ENCODE results near the gene MT3.
"Not testable (repeated sequence)": the region's sequence is repeated elsewhere in the genome, so short reads cannot be mapped to it uniquely, and the experiment has no call there.

Gene MT3

DNA sequence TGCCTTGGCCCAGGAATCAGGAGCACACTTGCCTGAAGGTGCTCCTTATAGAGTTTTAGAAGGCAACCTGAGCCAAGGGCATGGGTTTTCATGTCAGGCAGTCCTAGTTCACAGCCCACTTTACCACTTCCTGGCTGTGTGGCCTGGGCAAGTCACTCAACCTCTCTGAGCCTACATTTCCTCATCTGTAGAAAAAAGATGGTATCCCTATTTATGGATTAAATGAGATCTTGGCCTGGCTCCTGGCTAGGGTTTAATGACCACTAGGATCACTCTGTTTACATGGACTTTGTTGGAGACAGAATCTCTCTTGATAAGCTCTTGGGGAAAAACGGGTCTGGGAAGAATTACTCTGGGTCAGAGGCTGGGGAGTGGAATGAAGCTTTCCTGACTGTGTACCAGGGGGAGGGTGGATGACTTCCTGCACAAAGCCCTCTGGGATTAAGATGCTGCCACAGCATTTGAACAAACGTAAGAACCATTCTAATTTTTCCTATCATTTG is 21.3 kb downstream of the MT3 start:
- DNase-seq, result no peak

DNA sequence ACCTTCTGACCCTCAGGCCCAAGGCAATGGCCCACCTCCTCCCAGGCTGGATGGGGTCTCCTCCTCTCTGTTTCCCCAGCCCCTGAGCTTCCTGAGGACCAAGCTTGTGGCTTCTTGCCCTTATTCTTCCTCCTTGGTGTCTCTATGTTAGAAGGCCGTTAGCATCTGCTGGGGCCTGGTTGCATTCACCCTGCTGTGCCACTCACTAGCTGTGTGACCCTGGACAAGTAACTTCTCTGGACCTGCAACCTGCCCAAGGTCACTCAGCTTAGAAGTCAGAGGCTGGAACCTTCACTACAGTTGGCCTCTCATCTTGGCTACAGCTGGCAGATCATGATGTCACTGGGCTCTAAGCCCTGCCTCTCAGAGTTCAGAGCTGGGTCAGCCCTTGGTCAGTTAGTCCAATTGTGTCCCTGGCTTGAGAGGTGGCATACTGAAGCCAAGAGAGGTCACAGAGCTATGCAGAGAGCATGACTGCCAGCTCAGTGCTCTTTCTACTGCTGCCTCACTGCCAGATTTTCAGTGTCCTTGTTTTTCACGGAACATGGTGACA is 22.0 kb downstream of the MT3 start:
- no peak for DNase-seq

DNA sequence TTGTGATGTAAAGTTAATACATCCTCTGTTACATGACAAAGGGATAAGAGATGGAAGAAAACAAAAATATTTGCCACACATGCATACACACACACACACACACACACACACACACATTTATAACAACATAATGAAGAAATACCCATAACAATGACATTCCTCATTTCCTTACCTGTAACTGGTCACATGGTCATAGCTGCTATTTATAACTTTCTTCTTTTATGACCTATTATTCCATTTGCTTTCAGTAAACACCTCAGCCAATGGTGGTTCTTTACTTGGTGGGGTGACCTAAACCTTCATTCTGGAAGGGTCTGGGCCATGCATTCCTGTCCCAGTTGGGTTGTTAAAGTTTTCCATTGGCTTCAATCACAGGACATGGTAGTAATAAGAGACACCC is 24.4 kb downstream of the MT3 start:
- no peak for DNase-seq

DNA sequence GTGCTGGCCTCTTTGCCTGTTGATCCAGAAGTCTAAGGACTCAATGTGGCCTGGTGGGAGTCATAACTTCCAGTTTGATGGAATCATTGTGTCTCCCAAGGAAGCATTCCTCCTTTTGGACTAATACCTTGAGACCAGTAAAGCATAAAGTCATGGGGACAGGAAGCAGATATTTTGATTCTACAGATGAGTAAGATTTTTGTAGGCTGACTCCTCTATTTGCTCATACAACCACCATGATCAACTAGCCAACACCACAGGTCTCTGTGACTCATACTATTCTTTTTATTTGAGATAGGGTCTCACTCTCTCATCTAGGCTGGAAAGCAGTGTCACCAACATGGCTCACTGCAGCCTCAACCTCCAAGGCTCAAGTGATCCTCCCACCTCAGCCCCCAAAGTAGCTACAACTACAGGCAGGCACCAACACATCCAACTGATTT is 25.2 kb downstream of the MT3 start:
- DNase-seq, result no peak

DNA sequence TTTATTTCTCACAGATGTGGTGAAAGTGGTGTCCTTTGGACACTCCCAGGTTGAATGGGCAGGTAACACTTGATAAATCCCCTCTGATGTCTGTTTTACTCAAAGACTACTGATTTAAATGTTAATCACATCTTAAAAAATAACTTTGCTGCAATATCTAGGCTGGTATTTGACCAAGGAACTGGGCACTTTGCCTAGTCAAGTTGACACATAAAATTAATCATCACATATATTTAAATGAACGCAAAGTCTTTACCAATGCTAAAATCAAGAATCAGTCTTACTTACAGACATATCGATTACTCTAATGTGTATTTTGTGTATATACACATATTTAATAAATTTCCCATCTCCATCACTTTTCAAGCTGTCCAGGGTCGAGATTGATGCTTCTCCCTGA is 26.0 kb downstream of the MT3 start:
- DNase-seq, result no peak

DNA sequence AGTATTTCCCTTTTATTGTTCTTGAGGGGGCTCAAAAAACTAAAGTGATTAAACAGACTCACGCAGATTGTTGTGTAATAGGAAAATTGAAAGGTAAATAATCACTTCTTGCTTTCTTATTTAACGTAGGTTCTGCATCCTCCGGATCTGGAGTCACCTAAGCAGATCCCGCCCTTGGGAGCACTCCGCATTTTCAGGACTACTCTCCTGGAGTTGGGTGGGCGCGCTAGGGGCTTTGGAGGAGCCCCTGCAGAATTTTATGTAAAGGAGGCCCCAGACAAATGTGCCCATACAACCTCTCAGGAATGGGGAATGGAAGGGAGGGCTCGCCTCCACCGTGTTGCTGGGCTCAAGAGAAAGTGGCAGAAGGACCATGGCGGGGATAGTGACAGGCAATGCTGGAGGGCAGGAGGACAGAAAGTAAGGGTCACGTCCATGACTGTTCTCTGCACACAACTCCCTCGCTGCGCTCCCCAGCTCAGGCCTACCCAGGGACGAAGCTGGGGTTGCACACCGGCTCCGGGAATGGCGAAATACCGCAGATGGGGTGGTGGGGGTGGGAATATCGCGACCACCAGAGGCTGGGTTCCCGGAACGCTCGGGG is 27.4 kb downstream of the MT3 start:
- no peak for DNase-seq

DNA sequence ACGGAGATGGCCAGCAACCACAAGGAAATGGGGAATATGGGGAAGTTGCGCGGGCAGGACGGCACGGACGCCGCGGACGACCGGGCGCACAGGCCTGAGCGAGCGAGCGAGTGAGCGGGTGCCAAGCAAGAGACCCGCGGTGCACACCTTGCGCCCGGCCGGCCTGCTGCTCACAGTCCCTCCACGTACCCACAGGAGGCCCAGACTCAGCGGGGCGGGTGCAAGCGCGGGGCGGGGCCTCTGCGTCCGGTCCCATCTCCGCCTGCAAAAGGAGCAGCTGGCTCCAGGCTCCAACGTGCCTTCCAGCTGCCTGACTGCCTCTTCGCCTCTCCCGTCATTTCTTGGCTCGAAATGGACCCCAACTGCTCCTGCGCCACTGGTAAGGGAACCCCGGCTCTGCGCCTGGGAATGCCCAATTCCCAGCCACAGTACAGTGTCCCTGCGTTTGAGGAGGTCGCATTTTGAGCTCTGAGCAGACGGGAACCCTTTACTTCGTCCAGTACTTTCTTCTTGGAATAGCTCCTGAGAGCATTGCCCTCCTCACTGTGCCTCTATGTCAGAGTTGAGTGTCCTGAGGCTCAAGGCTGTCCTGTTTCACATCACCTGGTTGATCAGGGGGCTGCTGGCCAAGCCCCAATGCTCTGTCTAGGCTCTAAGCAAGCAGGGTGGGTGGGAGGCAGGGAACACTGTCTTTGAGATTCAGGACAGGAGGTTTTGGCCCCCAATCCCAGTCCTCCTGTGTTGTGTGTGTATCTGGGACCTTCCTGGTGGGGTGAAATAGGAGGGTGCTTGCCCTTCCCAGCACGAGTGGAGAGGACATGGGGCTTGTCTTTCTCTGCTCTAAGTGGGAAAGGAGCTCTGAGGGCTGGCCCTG is 28.1 kb downstream of the MT3 start:
- DNase-seq, result no peak

DNA sequence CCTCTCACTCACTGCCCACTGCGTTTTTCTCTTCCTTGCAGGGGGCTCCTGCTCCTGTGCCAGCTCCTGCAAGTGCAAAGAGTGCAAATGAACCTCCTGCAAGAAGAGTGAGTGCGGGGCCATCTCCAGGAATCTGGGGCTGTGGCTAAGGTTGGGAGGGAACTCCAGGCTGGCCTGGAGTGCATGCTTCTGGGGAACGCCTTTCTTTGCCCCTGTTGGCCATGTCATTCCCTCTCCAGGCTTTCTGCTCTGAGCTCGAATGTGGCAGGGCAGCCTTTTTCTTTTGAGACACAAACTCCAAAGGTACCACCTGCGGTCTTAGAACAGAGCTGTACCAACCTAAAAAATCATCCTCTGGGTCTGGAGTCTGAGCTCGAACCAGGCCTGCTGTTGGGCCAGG is 28.8 kb downstream of the MT3 start:
- no peak for DNase-seq

DNA sequence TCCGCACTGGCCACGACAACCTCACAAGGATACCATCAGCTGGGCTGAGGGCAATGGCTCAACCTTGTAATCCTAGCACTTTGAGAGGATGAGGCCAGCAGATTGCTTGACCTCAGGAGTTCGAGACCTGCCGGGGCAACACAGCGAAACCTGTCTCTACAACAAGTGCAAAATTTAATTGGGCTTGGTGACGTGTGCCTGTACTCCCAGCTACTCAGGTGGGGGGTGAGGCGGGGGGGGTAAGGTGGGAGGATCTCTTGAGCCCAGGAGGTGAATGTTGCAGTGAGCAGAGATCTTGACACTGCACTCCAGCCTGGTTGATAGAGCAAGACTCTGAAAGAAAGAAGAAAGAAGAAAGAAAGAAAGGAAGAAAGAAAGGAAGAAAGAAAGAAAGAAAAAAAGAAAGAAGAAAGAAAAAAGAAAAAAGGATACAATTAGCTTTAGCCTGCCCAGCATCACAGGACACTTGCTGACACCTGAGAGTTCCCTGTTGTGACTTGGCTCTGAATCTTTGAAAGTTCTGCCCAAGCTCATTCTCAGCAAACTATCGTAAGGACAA is 31.1 kb downstream of the MT3 start:
- no peak for DNase-seq

DNA sequence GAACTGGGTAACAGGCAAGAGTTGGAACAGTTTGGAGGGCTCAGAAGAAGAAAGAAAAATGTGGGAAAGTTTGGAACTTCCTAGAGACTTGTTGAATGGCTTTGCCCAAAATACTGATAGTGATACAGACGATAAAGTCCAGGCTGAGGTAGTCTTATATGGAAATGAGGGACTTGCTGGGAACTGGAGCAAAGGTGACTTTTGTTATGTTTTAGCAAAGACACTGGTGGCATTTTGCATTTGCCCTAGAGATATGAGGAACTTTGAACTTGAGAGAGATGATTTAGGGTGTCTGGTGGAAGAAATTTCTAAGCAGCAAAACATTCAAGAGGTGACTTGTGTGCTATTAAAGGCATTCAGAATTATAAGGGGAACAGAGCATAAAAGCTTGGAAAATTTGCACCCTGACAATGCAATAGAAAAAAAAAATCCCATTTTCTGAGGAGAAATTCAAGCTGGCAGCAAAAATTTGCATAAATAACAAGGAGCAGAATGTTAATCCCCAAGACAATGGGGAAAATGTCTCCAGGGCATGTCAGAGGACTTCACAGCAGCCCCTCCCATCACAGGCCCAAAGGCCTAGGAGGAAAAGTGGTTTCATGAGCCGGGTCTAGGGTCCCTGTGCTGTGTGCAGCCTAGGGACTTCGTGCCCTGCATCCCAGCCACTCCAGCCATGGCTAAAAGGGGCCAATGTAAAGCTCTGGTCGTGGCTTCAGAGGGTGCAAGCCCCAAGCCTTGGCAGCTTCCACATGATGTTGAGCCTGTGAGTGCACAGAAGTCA is 32.5 kb downstream of the MT3 start:
- not testable (repeated sequence) for DNase-seq

DNA sequence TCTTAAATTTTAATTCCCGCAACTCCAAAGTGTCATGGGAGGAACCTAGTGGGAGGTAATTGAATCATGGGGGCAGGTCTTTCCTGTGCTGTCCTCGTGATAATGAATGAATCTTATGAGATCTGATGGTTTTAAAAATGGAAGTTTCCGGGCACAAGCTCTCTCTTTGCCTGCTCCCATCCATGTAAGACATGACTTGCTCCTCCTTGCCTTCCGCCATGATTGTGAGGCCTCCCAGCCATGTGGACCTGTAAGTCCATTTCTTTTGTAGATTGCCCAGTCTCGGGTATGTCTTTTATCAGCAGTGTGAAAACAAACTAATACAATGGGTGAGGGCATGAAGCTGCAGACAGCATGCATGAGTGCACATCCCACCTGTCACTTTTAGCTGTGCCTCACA is 33.9 kb downstream of the MT3 start:
- not testable (repeated sequence) for DNase-seq

DNA sequence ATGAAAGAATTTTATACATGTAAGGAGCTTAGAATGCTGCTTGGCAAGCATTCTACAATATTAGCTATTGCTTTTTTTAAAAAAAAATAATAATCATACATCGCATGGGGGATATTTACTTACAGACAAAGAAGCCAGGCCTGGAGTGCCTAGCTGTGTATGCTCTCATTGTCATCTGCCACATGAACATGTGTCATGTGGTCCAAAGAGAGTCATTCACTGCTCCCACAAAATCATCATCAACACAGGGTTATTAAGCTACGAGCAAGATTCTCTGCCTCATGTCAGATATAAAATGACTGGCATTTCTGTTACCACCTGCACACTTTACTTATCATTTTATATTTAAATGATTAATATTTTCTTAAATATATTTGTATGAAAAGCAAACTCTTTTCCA is 34.3 kb downstream of the MT3 start:
- DNase-seq, result no peak

DNA sequence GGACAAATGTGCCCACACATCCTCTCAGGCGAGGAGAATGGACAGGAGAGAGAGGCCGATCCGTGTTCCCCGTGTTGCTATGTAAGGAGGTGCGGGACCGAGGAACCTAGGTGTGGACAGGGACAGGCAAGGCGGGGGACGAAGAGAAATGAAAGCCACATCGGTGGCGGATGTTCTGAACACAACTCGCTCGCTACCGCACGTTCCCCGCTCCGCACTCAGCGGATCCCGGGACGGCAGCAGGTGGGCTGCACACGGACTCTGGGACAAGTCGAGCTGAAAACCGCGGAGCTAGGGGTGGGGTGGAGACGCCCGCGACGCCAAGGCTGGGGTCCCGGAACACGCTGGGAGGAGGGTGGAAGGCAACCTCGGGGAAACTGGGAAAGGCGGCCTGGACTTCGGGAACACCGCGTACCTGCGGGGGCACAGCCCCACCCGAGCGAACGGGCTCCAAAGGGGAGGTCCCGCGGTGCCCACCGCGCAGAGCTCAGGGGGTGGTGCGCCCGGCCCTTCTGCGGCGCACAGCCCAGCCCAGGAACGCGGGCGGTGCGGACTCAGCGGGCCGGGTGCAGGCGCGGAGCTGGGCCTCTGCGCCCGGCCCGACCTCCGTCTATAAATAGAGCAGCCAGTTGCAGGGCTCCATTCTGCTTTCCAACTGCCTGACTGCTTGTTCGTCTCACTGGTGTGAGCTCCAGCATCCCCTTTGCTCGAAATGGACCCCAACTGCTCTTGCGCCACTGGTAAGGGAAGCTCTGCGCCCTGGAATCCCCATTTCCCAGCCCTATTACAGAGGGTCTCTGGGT is 36.0 kb downstream of the MT3 start, which contains the start of gene MT1E:
TSS of gene MT1E (plus strand) at position 642 of the 803 bp plus-strand sequence. CDS start at position 713, 71 bp downstream.
- DNase-seq, result no peak

DNA sequence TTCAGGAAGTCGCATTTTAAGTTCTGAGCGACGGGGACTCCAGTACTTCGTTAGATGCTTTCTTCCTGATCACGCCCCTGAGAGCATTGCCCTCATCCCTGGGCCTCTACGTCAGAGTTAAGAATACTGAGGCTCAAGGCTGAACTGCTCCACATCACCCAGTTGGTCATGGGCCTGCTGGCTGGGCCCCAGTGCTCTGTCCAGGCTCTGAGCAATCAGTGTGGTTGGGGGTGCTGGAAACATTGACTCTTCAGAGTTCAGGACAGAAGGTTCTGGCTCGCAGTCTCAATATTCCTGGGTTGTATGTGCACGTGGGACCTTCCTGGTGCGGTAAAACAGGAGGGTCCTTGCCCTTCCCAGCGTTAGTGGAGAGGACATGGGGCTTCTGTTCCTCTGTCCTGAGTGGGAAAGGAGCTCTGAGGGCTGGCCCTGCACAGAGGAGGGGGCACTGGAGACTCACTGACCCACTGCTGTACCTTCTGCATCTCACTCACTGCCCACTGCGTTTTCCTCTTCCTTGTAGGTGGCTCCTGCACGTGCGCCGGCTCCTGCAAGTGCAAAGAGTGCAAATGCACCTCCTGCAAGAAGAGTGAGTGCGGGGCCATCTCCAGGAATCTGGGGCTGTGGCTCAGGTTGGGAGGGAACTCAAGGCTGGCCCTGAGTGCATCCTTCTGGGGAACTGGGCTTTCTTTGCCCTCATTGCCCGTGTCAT is 36.8 kb downstream of the MT3 start:
- DNase-seq, result no peak

DNA sequence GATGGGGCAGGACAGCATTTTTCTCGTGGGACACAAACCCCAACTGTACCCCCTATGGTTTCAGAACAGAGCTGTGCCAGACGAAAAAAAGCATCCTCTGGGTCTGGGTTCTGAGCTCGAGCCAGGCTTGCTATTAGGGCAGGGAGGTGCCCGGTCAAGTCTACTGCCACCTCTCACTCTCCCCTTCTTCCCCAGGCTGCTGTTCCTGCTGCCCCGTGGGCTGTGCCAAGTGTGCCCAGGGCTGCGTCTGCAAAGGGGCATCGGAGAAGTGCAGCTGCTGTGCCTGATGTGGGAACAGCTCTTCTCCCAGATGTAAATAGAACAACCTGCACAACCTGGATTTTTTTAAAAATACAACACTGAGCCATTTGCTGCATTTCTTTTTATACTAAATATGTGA is 37.4 kb downstream of the MT3 start:
- DNase-seq, result no peak

DNA sequence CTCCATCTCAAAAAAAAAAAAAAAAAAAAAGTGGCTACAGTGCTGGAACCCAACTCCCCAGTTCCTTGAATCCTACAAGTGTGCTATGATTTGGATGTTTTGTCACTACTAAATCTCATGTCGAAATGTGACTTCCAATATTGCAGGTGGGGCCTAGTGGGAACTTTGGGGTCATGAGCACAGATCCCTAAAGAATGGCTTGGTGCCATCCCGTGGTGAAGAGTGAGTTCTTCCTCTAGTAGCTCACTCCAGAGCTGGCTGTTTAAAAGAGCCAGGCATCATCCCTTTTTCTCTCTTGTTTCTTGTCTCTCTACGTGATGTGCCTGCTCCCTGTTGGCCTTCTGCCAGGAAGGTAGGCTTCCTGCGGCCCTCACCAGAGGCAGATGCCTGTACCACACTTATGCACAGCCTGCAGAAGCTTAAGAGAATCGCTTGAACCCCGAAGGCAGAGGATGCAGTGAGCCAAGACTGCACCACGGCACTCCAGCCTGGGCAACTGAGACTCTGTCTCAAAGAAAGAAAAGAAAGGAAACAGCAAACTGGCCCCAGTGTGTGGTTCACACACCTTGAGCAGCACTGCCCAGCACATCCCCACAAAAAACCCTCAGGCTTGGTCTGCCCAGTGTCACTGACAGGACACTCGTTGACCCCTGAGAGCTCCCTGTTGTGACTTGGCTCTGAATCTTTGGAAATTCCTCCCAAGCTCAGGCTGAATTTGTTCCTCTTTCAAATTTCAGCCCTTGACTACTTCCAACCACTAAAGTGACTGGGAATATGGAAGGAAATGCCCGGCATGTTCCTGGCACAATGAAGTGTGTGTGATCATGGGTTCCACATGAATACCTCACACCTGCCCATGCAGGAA is 39.4 kb downstream of the MT3 start:
- no peak for DNase-seq

DNA sequence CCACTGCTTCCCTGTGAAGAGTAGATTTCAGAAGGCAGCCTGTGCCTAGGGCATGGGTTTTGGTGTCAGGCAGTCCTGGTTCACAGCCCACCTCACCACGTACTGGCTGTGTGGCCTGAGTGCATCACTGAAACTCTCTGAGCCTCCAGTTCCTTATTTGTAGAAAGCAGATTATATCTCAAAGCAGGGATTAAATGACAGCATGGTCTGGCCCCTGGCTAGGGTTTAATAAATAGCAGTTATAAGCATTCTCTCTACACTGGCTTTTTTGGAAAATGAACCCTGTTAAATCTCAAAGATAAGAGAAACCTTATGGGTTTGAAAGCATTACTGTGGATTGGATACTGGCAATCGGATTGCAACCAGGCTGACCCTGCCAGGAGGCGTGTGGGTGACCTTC is 40.2 kb downstream of the MT3 start:
- DNase-seq, result no peak

DNA sequence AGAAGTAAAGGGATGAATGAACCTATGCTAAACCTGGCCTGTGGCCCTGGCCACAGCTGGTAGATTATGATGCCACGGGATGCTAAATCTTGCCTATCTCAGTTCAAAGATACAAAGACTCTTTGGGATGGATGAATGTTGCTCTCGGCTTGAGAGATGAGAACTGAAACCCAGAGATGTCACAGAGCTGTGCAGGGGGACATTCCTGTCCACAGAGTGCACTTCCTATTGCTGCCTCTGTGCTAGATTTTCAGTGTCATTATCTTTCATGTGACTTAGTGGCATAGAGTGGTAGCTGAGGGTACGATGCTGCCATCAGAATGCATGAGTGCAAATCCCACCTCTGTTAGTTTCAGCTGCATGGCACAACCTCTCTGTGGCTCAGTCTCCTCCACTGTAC is 40.8 kb downstream of the MT3 start:
- DNase-seq, result no peak

DNA sequence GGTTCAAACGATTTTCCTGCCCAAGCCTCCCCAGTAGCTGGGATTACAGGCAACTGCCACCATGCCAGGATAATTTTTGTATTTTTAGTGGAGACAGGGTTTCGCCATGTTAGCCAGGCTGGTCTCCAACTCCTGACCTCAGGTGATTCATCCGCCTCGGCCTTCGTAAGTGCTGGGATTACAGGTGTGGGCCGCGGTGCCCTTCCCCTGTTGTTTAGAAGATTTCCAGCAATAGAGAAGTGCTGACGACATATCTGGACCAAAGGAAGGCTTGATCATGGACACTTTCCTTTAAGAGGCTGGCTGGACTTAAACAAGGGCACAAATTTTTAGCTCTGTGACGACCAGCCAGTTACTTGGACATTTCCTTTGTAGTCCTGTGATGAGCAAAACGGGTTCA is 41.9 kb downstream of the MT3 start:
- no peak for DNase-seq

DNA sequence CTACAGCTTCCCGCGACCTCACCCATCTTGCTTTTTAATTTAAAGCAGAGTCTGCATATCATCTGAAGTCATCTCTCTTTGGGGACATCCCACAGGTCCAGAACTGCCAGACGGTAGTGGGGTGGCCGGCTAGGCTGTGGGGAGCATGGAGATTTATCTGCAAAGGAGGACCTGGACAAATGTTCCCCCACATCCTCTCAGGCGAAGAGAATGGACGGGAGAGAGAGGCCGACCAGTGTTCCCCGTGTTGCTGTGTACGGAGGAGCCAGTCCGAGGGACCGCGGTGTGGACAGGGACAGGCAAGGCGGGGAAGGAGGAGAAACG is 42.5 kb downstream of the MT3 start:
- DNase-seq, result no peak
